Coronary artery (tissue), 2 donors: ENCODE measurements around the gene PREB.
"Not testable (repeated sequence)": the region's sequence is repeated elsewhere in the genome, so short reads cannot be mapped to it uniquely, and the experiment has no call there.

Source experiments
- DNase-seq: peaks from one replicate; pipeline ENCODE4 v3.0.0-alpha.2; 2017; ENCODE audit warnings: low spot score
- H3K27ac ChIP-seq, 2 donors: fragments of 200-600 bp; sonication (generic); one replicate each; pipeline ENCODE4 v1.5.1; 2016 to 2019
- H3K4me3 ChIP-seq: fragments of 200-600 bp; sonication (generic); 2 replicates; pipeline ENCODE4 v1.5.1; 2016; ENCODE audit warnings: mild to moderate bottlenecking, moderate library complexity
- CTCF ChIP-seq: fragments of 200-600 bp; sonication (generic); IDR thresholded peaks from one replicate; pipeline ENCODE4 v1.5.1; 2019; ENCODE audit warnings: antibody characterized with exemption

PREB gene

GRCh38 chr2:27125104-27125503, 9.3 kb downstream of the PREB start:
- TF ChIP-seq CTCF: no peak
- Histone ChIP-seq H3K27ac (no peak overlapping the region), H3K4me3 (no peak overlapping the region)
- no peak for DNase-seq

- H3K4me3 ChIP-seq: peak within 1 kb of the TSS; percentile 78
- no peak for DNase-seq
- TF ChIP-seq CTCF: no peak
- peak within 1 kb of the TSS; percentile 7 to 64 for H3K27ac ChIP-seq
Observed at GRCh38 chr2:27123302-27124150, 10.9 kb downstream of the PREB start, which contains the start of gene ABHD1. Gene ABHD1 (plus strand): TSS chr2:27123815. CDS start chr2:27123949, 134 bp downstream.

- H3K27ac ChIP-seq: no peak overlapping the region
- no peak for DNase-seq
- peak overlapping the region; percentile 78 for H3K4me3 ChIP-seq
- TF ChIP-seq CTCF: no peak
Observed at GRCh38 chr2:27122791-27123190, 11.6 kb downstream of the PREB start.

- no peak for TF ChIP-seq CTCF
- Histone ChIP-seq H3K27ac (no peak overlapping the region), H3K4me3 (no peak overlapping the region)
- no peak for DNase-seq
Observed at GRCh38 chr2:27121906-27122305, 12.5 kb downstream of the PREB start.

- not testable (repeated sequence) for H3K27ac ChIP-seq, DNase-seq
- H3K4me3 ChIP-seq: peak overlapping the region; percentile 74
Observed at GRCh38 chr2:27119330-27119670, 15.1 kb downstream of the PREB start.

- DNase-seq: no peak
- TF ChIP-seq CTCF: no peak
- peak within 1 kb of the TSS; percentile 74 for H3K4me3 ChIP-seq
- H3K27ac ChIP-seq: no peak within 1 kb of the TSS
Observed at GRCh38 chr2:27118525-27119329, 15.7 kb downstream of the PREB start, which contains the start of gene CGREF1. Gene CGREF1 (minus strand): TSS chr2:27119128. CDS start chr2:27104366, 14,762 bp downstream.

GRCh38 chr2:27117995-27118524, 16.4 kb downstream of the PREB start:
- TF ChIP-seq CTCF: no peak
- no peak overlapping the region for H3K27ac ChIP-seq
- H3K4me3 ChIP-seq: peak overlapping the region; percentile 74
- no peak for DNase-seq
